Nephron (organoid): ENCODE data around the gene DIAPH3.

Experiments
- H3K27ac Mint-ChIP-seq, 3 experiments: 2 replicates each; pipeline ENCODE4 v1.8.0; 2020; ENCODE audit warnings: mixed read lengths in 3 of 3, mild to moderate bottlenecking in 2 of 3, moderate library complexity in 1 of 3
- H3K27me3 Mint-ChIP-seq: 2 replicates; pipeline ENCODE4 v1.8.0; 2021; ENCODE audit warnings: low read depth, mild to moderate bottlenecking, moderate library complexity, mixed read lengths
- H3K36me3 Mint-ChIP-seq: 2 replicates; pipeline ENCODE4 v1.8.0; 2020; ENCODE audit warnings: low read depth, mixed read lengths
- H3K4me1 Mint-ChIP-seq: 2 replicates; pipeline ENCODE4 v1.8.0; 2020; ENCODE audit warnings: mixed read lengths
- H3K4me3 Mint-ChIP-seq, 3 experiments: 2 replicates each; pipeline ENCODE4 v1.8.0; 2020; ENCODE audit warnings: mild to moderate bottlenecking in 3 of 3, mixed read lengths in 3 of 3, moderate library complexity in 2 of 3
- H3K9me3 Mint-ChIP-seq: 2 replicates; pipeline ENCODE4 v1.8.0; 2020; ENCODE audit warnings: mixed read lengths
- TF ChIP-seq, protein P1 (sequence below), 3 experiments: fragments of 200-600 bp; sonication (generic); IDR thresholded peaks; one replicate each; pipeline ENCODE4 v1.5.0; 2021; ENCODE audit warnings: antibody characterized with exemption in 3 of 3; ENCODE audit not compliant: unreplicated experiment in 3 of 3

Gene DIAPH3

DNA sequence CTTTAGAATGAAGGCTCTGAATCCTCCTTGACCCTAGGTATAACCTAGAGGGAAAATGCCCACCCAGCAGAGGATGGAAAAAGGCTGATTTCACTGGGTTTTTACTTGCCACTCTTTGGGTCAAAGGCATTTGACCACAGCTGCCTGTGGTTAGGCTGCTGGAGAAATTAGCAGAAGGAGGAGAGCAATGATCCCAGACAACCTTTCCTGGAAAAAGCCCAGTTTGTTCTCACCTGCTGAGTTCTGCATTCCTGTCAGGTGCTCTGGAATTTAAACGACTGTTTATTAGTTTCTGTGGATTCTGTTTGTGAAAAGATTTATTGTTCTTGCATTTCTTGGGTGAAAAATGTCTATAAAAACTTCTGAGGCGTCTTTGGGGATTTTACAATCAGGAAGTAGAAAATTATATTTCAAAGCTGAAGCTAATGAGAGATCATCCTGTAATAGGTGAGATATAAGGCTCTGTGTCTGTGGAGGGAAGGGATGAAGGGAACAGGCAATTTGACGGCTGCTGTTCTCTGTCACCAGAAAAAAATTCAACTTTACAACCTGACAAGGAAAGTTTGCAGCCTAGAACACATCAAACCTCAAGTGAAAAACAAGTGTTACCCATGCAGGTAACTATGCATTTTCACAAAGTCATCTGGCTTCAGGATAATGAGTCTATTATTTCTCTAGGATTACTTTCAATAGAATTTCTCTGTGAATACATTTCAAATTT lies 519.7 kb downstream of the DIAPH3 start:
- TF ChIP-seq, protein P1, sequence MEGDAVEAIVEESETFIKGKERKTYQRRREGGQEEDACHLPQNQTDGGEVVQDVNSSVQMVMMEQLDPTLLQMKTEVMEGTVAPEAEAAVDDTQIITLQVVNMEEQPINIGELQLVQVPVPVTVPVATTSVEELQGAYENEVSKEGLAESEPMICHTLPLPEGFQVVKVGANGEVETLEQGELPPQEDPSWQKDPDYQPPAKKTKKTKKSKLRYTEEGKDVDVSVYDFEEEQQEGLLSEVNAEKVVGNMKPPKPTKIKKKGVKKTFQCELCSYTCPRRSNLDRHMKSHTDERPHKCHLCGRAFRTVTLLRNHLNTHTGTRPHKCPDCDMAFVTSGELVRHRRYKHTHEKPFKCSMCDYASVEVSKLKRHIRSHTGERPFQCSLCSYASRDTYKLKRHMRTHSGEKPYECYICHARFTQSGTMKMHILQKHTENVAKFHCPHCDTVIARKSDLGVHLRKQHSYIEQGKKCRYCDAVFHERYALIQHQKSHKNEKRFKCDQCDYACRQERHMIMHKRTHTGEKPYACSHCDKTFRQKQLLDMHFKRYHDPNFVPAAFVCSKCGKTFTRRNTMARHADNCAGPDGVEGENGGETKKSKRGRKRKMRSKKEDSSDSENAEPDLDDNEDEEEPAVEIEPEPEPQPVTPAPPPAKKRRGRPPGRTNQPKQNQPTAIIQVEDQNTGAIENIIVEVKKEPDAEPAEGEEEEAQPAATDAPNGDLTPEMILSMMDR (IDR thresholded peaks at IDR 0.05; ENCODE audit: unreplicated experiment in 3 of 3), result no peak
- H3K27me3 Mint-ChIP-seq, result peaks cover 11% of the 10 kb centered on the region
- peaks cover 2% of the 10 kb centered on the region for H3K9me3 Mint-ChIP-seq
- H3K4me1 Mint-ChIP-seq, result peaks cover 10% of the 10 kb centered on the region
- H3K27ac Mint-ChIP-seq, result peak overlapping the region in 1 of 3 experiments; percentile 84
- H3K4me3 Mint-ChIP-seq, result no peak overlapping the region
- peaks cover 4% of the 10 kb centered on the region for H3K36me3 Mint-ChIP-seq

DNA sequence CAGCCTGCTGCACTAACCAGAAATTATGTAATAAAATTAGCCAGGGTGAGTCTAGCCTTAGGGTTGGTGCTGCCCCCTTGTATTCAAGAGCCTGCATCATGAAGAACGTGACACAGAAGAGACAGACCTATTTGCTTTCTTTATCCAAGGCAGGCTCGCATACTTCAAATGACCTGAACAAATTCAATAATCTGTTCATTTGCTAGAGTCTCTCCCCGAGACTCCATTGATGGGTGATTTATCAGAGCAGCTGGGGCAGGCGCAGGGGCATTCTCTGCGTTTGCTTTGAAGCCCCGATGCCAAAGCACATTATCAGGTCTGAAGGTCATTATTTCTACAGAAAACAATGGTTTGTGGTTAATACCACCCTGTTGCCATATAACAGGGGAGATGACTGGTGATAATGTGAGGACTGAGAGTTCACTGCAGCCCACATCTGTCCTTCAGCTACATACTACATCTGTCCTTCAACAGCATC lies 520.3 kb downstream of the DIAPH3 start:
- TF ChIP-seq, protein P1 (IDR thresholded peaks at IDR 0.05; ENCODE audit: unreplicated experiment in 3 of 3), result no peak
- peak overlapping the region in 1 of 3 experiments; percentile 84 for H3K27ac Mint-ChIP-seq
- H3K4me3 Mint-ChIP-seq, result no peak overlapping the region
- H3K27me3 Mint-ChIP-seq, result peaks cover 11% of the 10 kb centered on the region
- H3K9me3 Mint-ChIP-seq, result peaks cover 2% of the 10 kb centered on the region
- H3K36me3 Mint-ChIP-seq, result peaks cover 4% of the 10 kb centered on the region
- peaks cover 10% of the 10 kb centered on the region for H3K4me1 Mint-ChIP-seq

- Mint-ChIP-seq H3K4me1 (peaks cover 10% of the 10 kb centered on the region), H3K4me3 (no peak overlapping the region), H3K36me3 (peaks cover 4% of the 10 kb centered on the region), H3K27me3 (peaks cover 11% of the 10 kb centered on the region), H3K9me3 (no peaks in the 10 kb centered on the region), H3K27ac (peak overlapping the region in 1 of 3 experiments; percentile 84)
- TF ChIP-seq, protein P1 (IDR thresholded peaks at IDR 0.05; ENCODE audit: unreplicated experiment in 3 of 3), result no peak
These were observed 521.9 kb downstream of the DIAPH3 start for GRCh38 chr13:59641817-59642216.

DNA sequence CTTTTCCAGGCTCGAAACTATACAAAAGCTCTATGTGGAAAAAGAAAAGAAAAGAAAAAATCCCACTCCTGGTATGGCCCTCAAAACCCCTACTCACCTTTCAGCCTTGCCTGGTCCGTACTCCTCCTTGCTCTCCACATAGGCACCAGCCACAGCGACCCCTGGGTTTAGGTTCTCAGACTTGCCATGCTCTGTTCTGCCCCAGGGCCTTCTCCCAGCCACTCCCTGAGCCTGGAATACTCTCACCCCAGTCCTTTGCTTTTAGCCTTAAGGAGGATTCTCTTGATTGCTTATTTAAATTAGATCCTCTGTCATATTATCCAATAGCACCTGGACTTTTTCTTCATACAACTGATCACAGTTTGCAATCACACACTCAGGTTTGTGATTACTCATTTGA lies 522.5 kb downstream of the DIAPH3 start:
- H3K36me3 Mint-ChIP-seq, result peaks cover 4% of the 10 kb centered on the region
- no peaks in the 10 kb centered on the region for H3K9me3 Mint-ChIP-seq
- H3K27me3 Mint-ChIP-seq, result peaks cover 11% of the 10 kb centered on the region

DNA sequence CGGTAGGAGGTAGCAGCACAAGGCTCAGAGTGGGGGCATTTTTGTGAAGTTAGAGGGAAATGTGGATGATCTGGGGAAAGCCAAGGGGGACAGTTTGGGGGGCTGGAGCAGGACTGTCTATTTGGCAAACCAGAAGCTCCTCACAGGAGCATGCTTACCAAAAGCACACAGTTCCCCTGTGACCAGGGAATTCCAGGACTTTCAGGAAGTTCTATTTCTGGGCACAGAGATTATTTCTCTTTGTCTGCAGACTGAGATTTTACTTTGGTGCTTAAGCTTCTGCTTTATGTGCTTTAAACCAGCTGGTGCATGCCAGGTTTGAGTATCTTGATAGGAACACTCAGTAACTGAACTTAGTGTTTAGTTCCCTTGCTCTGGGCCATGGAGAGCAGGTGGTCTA lies 525.3 kb downstream of the DIAPH3 start:
- H3K27me3 Mint-ChIP-seq, result peaks cover 8% of the 10 kb centered on the region
- TF ChIP-seq, protein P1 (IDR thresholded peaks at IDR 0.05; ENCODE audit: unreplicated experiment in 3 of 3), result no peak
- no peaks in the 10 kb centered on the region for H3K9me3 Mint-ChIP-seq
- H3K27ac Mint-ChIP-seq, result no peak overlapping the region
- H3K36me3 Mint-ChIP-seq, result no peaks in the 10 kb centered on the region
- H3K4me1 Mint-ChIP-seq, result peaks cover 22% of the 10 kb centered on the region
- H3K4me3 Mint-ChIP-seq, result no peak overlapping the region

More for the DNA sequence above, 522.5 kb downstream of the DIAPH3 start:
- TF ChIP-seq, protein P1 (IDR thresholded peaks at IDR 0.05; ENCODE audit: unreplicated experiment in 3 of 3), result no peak
- peak overlapping the region in 1 of 3 experiments; percentile 84 for H3K27ac Mint-ChIP-seq
- H3K4me3 Mint-ChIP-seq, result no peak overlapping the region
- peaks cover 10% of the 10 kb centered on the region for H3K4me1 Mint-ChIP-seq

GRCh38 chr13:59635589-59635988 lies 528.1 kb downstream of the DIAPH3 start:
- H3K4me3 Mint-ChIP-seq, result no peak overlapping the region
- no peaks in the 10 kb centered on the region for H3K36me3 Mint-ChIP-seq
- H3K27me3 Mint-ChIP-seq, result no peaks in the 10 kb centered on the region
- H3K9me3 Mint-ChIP-seq, result no peaks in the 10 kb centered on the region
- peaks cover 12% of the 10 kb centered on the region for H3K4me1 Mint-ChIP-seq
- TF ChIP-seq, protein P1 (IDR thresholded peaks at IDR 0.05; ENCODE audit: unreplicated experiment in 3 of 3), result no peak
- H3K27ac Mint-ChIP-seq, result peak overlapping the region in 2 of 3 experiments; percentile 8 to 68
